ENCODE measurements around the gene LRG1.
"Not testable (repeated sequence)": the region's sequence is repeated elsewhere in the genome, so short reads cannot be mapped to it uniquely, and the experiment has no call there.

LRG1 gene

GRCh38 chr19:4576016-4576933 lies 36.4 kb upstream of the LRG1 start:
- in situ Hi-C loops (cut with MboI; ENCODE audit: low sequenced_read_pairs), result loop anchor here (5.0 kb wide), 1 partner anchor 56 kb away; no protein-coding TSS in a partner anchor

GRCh38 chr19:4575267-4576015 lies 35.6 kb upstream of the LRG1 start:
- in situ Hi-C loops (cut with MboI; ENCODE audit: low sequenced_read_pairs), result loop anchor here (5.0 kb wide), 1 partner anchor 57 kb away; no protein-coding TSS in a partner anchor

GRCh38 chr19:4573682-4574081 lies 33.8 kb upstream of the LRG1 start:
- in situ Hi-C loops (cut with MboI; ENCODE audit: low sequenced_read_pairs), result no loop called here

- in situ Hi-C loops (cut with MboI; ENCODE audit: low sequenced_read_pairs), result no loop called here
Measured at GRCh38 chr19:4571305-4571917, 31.6 kb upstream of the LRG1 start.

- in situ Hi-C loops (cut with MboI; ENCODE audit: low sequenced_read_pairs), result no loop called here
Measured at GRCh38 chr19:4570916-4571304, 31.1 kb upstream of the LRG1 start.

GRCh38 chr19:4570402-4570801 lies 30.6 kb upstream of the LRG1 start:
- in situ Hi-C loops (cut with MboI; ENCODE audit: low sequenced_read_pairs), result no loop called here

GRCh38 chr19:4568886-4569285 lies 29.1 kb upstream of the LRG1 start:
- in situ Hi-C loops (cut with MboI; ENCODE audit: low sequenced_read_pairs), result no loop called here

GRCh38 chr19:4567584-4568071 lies 27.8 kb upstream of the LRG1 start:
- in situ Hi-C loops (cut with MboI; ENCODE audit: low sequenced_read_pairs), result no loop called here

GRCh38 chr19:4566402-4567051 lies 26.7 kb upstream of the LRG1 start:
- in situ Hi-C loops (cut with MboI; ENCODE audit: low sequenced_read_pairs), result no loop called here

- in situ Hi-C loops (cut with MboI; ENCODE audit: low sequenced_read_pairs), result not testable (repeated sequence)
Measured at GRCh38 chr19:4563562-4563961, 23.7 kb upstream of the LRG1 start.

GRCh38 chr19:4562085-4562484 lies 22.2 kb upstream of the LRG1 start:
- in situ Hi-C loops (cut with MboI; ENCODE audit: low sequenced_read_pairs), result not testable (repeated sequence)

- in situ Hi-C loops (cut with MboI; ENCODE audit: low sequenced_read_pairs), result no loop called here
Measured at GRCh38 chr19:4559569-4559968, 19.7 kb upstream of the LRG1 start, which contains the start of gene SEMA6B. Gene SEMA6B, minus strand, starts transcription at chr19:4559684. Its CDS starts 1,227 bp downstream, at chr19:4558457.

GRCh38 chr19:4557971-4558941 lies 18.4 kb upstream of the LRG1 start:
- in situ Hi-C loops (cut with MboI; ENCODE audit: low sequenced_read_pairs), result no loop called here

GRCh38 chr19:4557144-4557970 lies 17.5 kb upstream of the LRG1 start:
- in situ Hi-C loops (cut with MboI; ENCODE audit: low sequenced_read_pairs), result no loop called here

GRCh38 chr19:4556597-4557127 lies 16.8 kb upstream of the LRG1 start:
- in situ Hi-C loops (cut with MboI; ENCODE audit: low sequenced_read_pairs), result no loop called here

GRCh38 chr19:4555657-4556561 lies 16.1 kb upstream of the LRG1 start:
- in situ Hi-C loops (cut with MboI; ENCODE audit: low sequenced_read_pairs), result no loop called here

- in situ Hi-C loops (cut with MboI; ENCODE audit: low sequenced_read_pairs), result no loop called here
Measured at GRCh38 chr19:4554717-4555116, 14.9 kb upstream of the LRG1 start.

Data from HL-60/S4 treated with retinoic acid at 250 ng/mL for 4 days and 3 days (cell line).